A673 (cell line): ENCODE measurements around the gene MON1A. TPM values are rescaled to one million over a fixed set of nuclear protein-coding genes. Genes with fewer than 3 reads are reported as not detected.

Experiments used
- BruUV-seq: library from RNA; stranded (reverse); fragments of 400-500 nt; replicated peaks from 2 replicates; lab custom pipeline; 2021; lab: Mats Ljungman, UMichigan
- CTCF ChIA-PET: fragments of 300-600 bp; sonication (Branson Sonifier 250); formaldehyde crosslinking; loops from one replicate; lab custom pipeline; 2022; ENCODE audit warnings: antibody characterized with exemption; lab: Charles Lee
- POLR2A ChIA-PET: fragments of 300-600 bp; sonication (Branson Sonifier 250); formaldehyde crosslinking; loops from one replicate; lab custom pipeline; 2022; ENCODE audit warnings: antibody characterized with exemption; ENCODE audit not compliant: low non-redundant PET; lab: Charles Lee
- DNase-seq: peaks from one replicate; pipeline ENCODE4 v3.0.0-alpha.2; 2015; ENCODE audit warnings: low spot score
- H3K27ac ChIP-seq: fragments of 200-600 bp; sonication (generic); 2 replicates; pipeline ENCODE4 v1.5.1; 2016; ENCODE audit warnings: mixed run types, low read depth, mild to moderate bottlenecking, mixed read lengths, antibody characterized with exemption, low read length; ENCODE audit not compliant: poor library complexity, severe bottlenecking
- H3K27me3 ChIP-seq: fragments of 200-600 bp; sonication (generic); replicated peaks from 2 replicates; pipeline ENCODE4 v1.6.1; 2017; ENCODE audit warnings: mixed run types, low read depth, mild to moderate bottlenecking, mixed read lengths, antibody characterized with exemption, low read length; ENCODE audit not compliant: insufficient read depth, poor library complexity
- H3K36me3 ChIP-seq: fragments of 200-600 bp; sonication (generic); 2 replicates; pipeline ENCODE4 v1.6.1; 2016; ENCODE audit warnings: mixed run types, mild to moderate bottlenecking, mixed read lengths, antibody characterized with exemption, low read length; ENCODE audit not compliant: insufficient read depth, poor library complexity, severe bottlenecking
- H3K4me1 ChIP-seq: fragments of 200-600 bp; sonication (generic); 2 replicates; pipeline ENCODE4 v1.6.1; 2017; ENCODE audit warnings: mixed run types, mild to moderate bottlenecking, mixed read lengths, antibody characterized with exemption, low read length; ENCODE audit not compliant: insufficient read depth, poor library complexity, severe bottlenecking
- H3K4me3 ChIP-seq: fragments of 200-600 bp; sonication (generic); 2 replicates; pipeline ENCODE4 v1.5.1; 2016; ENCODE audit warnings: low read depth, mixed run types, mild to moderate bottlenecking, mixed read lengths, low read length; ENCODE audit not compliant: poor library complexity, severe bottlenecking
- H3K9me3 ChIP-seq: fragments of 200-600 bp; sonication (generic); 2 replicates; pipeline ENCODE4 v1.6.1; 2016; ENCODE audit warnings: mixed run types, low read depth, mild to moderate bottlenecking, mixed read lengths, antibody characterized with exemption, low read length; ENCODE audit not compliant: poor library complexity, severe bottlenecking
- EZH2 ChIP-seq: fragments of 200-600 bp; sonication (generic); IDR thresholded peaks from 2 replicates; pipeline ENCODE4 v1.6.1; 2017; ENCODE audit warnings: borderline replicate concordance, low read depth, mild to moderate bottlenecking, mixed read lengths, antibody characterized with exemption, low read length; ENCODE audit not compliant: poor library complexity, severe bottlenecking
- intact Hi-C: fragments of 100-400 bp; cut with micrococcal nuclease; formaldehyde crosslinking; loops from one replicate; pipeline ENCODE4 v1.10.0; 2022; ENCODE audit not compliant: unreplicated experiment
- total RNA-seq: library from RNA; stranded (reverse); gene quantifications from 2 replicates; pipeline ENCODE4 v1.2.3, GENCODE V29; 2021
- TF ChIP-seq, protein P1 (sequence below): fragments of 300-800, 200-600 bp; sonication (generic); conservative IDR thresholded peaks from 2 replicates; pipeline ENCODE4 v1.5.1; 2017; ENCODE audit warnings: low read depth, mild to moderate bottlenecking, antibody characterized with exemption, low read length, moderate library complexity, mixed read lengths

Gene MON1A
- total RNA-seq, 1 experiment from 2014 or later: 7.5 TPM

DNA sequence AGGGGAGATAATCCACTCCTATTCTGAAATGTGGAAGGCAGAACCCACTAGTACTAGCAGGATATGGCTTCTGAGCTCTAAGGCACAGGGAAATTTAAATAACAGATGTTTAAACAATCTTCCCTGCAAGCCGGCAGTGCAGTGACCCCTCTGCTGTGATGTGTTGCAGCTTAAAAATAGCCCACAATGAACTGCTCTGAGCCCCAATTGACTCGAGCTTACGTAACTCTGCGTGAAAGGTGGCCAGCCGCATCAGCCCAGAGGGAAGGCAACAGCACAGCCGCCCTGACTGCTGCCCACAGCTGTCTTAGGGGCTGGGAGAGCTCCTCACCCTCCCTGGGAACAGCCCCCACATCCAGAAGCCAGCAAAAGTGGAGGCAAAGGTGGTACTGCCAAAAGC, 47.4 kb downstream of the MON1A start:
- no peaks in the 10 kb centered on the region for H3K27me3 ChIP-seq
- TF ChIP-seq, protein P1, sequence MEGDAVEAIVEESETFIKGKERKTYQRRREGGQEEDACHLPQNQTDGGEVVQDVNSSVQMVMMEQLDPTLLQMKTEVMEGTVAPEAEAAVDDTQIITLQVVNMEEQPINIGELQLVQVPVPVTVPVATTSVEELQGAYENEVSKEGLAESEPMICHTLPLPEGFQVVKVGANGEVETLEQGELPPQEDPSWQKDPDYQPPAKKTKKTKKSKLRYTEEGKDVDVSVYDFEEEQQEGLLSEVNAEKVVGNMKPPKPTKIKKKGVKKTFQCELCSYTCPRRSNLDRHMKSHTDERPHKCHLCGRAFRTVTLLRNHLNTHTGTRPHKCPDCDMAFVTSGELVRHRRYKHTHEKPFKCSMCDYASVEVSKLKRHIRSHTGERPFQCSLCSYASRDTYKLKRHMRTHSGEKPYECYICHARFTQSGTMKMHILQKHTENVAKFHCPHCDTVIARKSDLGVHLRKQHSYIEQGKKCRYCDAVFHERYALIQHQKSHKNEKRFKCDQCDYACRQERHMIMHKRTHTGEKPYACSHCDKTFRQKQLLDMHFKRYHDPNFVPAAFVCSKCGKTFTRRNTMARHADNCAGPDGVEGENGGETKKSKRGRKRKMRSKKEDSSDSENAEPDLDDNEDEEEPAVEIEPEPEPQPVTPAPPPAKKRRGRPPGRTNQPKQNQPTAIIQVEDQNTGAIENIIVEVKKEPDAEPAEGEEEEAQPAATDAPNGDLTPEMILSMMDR: no peak
- no peak for TF ChIP-seq EZH2
- no peak overlapping the region for H3K4me3 ChIP-seq
- ChIA-PET CTCF (no interaction called here), POLR2A (no interaction called here)
- BruUV-seq: no TSS peak
- H3K4me1 ChIP-seq: no peaks in the 10 kb centered on the region
- no peaks in the 10 kb centered on the region for H3K36me3 ChIP-seq
- no peak for DNase-seq
- H3K9me3 ChIP-seq: no peaks in the 10 kb centered on the region
- H3K27ac ChIP-seq: no peak overlapping the region
- intact Hi-C loops: no loop called here

DNA sequence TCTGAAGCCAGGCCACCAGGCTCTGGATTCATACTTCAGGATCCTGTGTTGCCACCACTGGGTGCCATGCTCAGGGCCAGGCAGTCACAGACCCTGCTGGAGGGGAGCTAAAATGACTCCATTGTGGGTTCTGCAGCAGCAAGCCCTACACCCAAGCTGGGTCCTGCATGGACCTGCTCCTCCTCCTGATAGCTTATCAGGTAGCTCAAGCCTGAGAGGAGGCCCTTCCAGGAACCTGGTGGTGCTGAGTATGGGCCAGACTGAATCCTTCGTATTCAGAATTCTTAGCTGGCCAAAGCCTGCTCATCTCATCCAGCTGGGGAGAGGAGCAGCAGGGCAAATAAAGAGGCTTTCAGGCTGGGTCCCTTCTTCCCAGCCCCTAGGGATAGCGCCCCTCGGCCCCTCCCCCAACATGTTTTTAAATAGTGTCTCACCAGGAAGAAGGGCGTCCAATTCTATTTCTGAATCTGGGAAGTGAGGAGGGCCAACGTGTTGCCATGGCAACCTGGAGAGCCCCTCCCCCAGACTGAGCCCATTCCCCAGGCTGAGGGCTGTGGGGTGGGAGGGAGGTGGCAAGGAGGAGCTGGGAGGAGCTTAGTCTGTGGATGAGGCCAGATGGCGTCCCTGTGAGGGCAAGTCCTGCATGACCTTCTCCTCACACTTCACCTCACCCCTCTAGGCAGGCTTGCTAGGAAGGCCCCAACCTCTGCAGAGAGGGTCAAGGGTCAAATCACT, 48.9 kb downstream of the MON1A start:
- Histone ChIP-seq H3K27me3 (no peaks in the 10 kb centered on the region), H3K27ac (no peak overlapping the region), H3K9me3 (no peaks in the 10 kb centered on the region), H3K36me3 (no peaks in the 10 kb centered on the region), H3K4me3 (no peak overlapping the region), H3K4me1 (no peaks in the 10 kb centered on the region)
- TF ChIP-seq EZH2: no peak
- TF ChIP-seq, protein P1: no peak
- CTCF ChIA-PET: no interaction called here
- intact Hi-C loops: no loop called here
- DNase-seq: no peak
- POLR2A ChIA-PET: no interaction called here
- no TSS peak for BruUV-seq

GRCh38 chr3:49879721-49880120, 49.9 kb downstream of the MON1A start:
- H3K27ac ChIP-seq: no peak overlapping the region
- CTCF ChIA-PET: no interaction called here
- H3K4me3 ChIP-seq: no peak overlapping the region
- no peaks in the 10 kb centered on the region for H3K27me3 ChIP-seq
- no peaks in the 10 kb centered on the region for H3K9me3 ChIP-seq
- POLR2A ChIA-PET: no interaction called here
- H3K36me3 ChIP-seq: no peaks in the 10 kb centered on the region
- no peak for DNase-seq
- TF ChIP-seq EZH2: no peak
- TF ChIP-seq, protein P1: no peak
- intact Hi-C loops: no loop called here
- no peaks in the 10 kb centered on the region for H3K4me1 ChIP-seq
- BruUV-seq: no TSS peak
